ACC112 (cell line): ENCODE results near the gene TLR5.

Experiments
- H2AFZ ChIP-seq: fragments of 200-600 bp; sonication (generic); one replicate; pipeline ENCODE4 v1.6.0; 2017; ENCODE audit warnings: antibody characterized with exemption, low read length; ENCODE audit not compliant: unreplicated experiment
- H3K27ac ChIP-seq: fragments of 200-600 bp; sonication (generic); 2 replicates; pipeline ENCODE4 v1.5.1; 2014; ENCODE audit warnings: low read depth, mild to moderate bottlenecking, antibody characterized with exemption, low read length, moderate library complexity
- H3K27me3 ChIP-seq: fragments of 200-600 bp; sonication (generic); 2 replicates; pipeline ENCODE4 v1.6.1; 2014; ENCODE audit warnings: mild to moderate bottlenecking, antibody characterized with exemption, low read length, moderate library complexity, mixed read lengths; ENCODE audit not compliant: insufficient read depth
- H3K36me3 ChIP-seq: fragments of 200-600 bp; sonication (generic); 2 replicates; pipeline ENCODE4 v1.6.1; 2016; ENCODE audit warnings: mild to moderate bottlenecking, antibody characterized with exemption, low read length, moderate library complexity, mixed read lengths; ENCODE audit not compliant: insufficient read depth
- H3K4me1 ChIP-seq: fragments of 200-600 bp; sonication (generic); one replicate; pipeline ENCODE4 v1.6.1; 2016; ENCODE audit warnings: low read length, mixed read lengths; ENCODE audit not compliant: insufficient read depth, unreplicated experiment, control insufficient read depth
- H3K4me3 ChIP-seq: fragments of 200-600 bp; sonication (generic); 2 replicates; pipeline ENCODE4 v1.5.1; 2014; ENCODE audit warnings: mild to moderate bottlenecking, low read depth, low read length
- H3K79me2 ChIP-seq: fragments of 200-600 bp; sonication (generic); one replicate; pipeline ENCODE4 v1.6.0; 2016; ENCODE audit warnings: low read length; ENCODE audit not compliant: control insufficient read depth, unreplicated experiment, insufficient read depth

The TLR5 gene

GRCh38 chr1:223147873-223148272 is 4.8 kb upstream of the TLR5 start:
- H3K36me3 ChIP-seq: no peaks in the 10 kb centered on the region
- no peak overlapping the region for H3K4me3 ChIP-seq
- no peaks in the 10 kb centered on the region for H3K4me1 ChIP-seq
- H3K79me2 ChIP-seq: no peaks in the 10 kb centered on the region
- no peak overlapping the region for H3K27ac ChIP-seq
- H3K27me3 ChIP-seq: peaks cover 55% of the 10 kb centered on the region
- no peak overlapping the region for H2AFZ ChIP-seq

GRCh38 chr1:223147409-223147808 is 4.4 kb upstream of the TLR5 start:
- H3K4me1 ChIP-seq: no peaks in the 10 kb centered on the region
- no peak overlapping the region for H3K27ac ChIP-seq
- H3K36me3 ChIP-seq: no peaks in the 10 kb centered on the region
- no peak overlapping the region for H3K4me3 ChIP-seq
- H2AFZ ChIP-seq: no peak overlapping the region
- H3K79me2 ChIP-seq: no peaks in the 10 kb centered on the region
- peaks cover 55% of the 10 kb centered on the region for H3K27me3 ChIP-seq

GRCh38 chr1:223146745-223147144 is 3.7 kb upstream of the TLR5 start:
- H3K79me2 ChIP-seq: no peaks in the 10 kb centered on the region
- H3K27me3 ChIP-seq: peaks cover 59% of the 10 kb centered on the region
- H2AFZ ChIP-seq: no peak overlapping the region
- H3K36me3 ChIP-seq: no peaks in the 10 kb centered on the region
- H3K4me3 ChIP-seq: no peak overlapping the region
- no peak overlapping the region for H3K27ac ChIP-seq
- H3K4me1 ChIP-seq: no peaks in the 10 kb centered on the region

GRCh38 chr1:223144914-223145313 is 1.9 kb upstream of the TLR5 start:
- Histone ChIP-seq H3K79me2 (no peaks in the 10 kb centered on the region), H3K27ac (no peak overlapping the region), H3K4me1 (no peaks in the 10 kb centered on the region), H3K36me3 (no peaks in the 10 kb centered on the region), H2AFZ (no peak overlapping the region), H3K4me3 (no peak overlapping the region), H3K27me3 (peaks cover 58% of the 10 kb centered on the region)

- Histone ChIP-seq H3K36me3 (no peaks in the 10 kb centered on the region), H3K4me3 (no peak overlapping the region), H3K4me1 (no peaks in the 10 kb centered on the region), H3K27me3 (peaks cover 53% of the 10 kb centered on the region), H3K79me2 (no peaks in the 10 kb centered on the region), H2AFZ (no peak overlapping the region), H3K27ac (no peak overlapping the region)
Measured at GRCh38 chr1:223144431-223144830, 1.4 kb upstream of the TLR5 start.

- Histone ChIP-seq H3K79me2 (no peaks in the 10 kb centered on the region), H3K4me1 (no peaks in the 10 kb centered on the region), H3K36me3 (no peaks in the 10 kb centered on the region), H3K4me3 (peak overlapping the region; percentile 78), H3K27me3 (peaks cover 46% of the 10 kb centered on the region), H3K27ac (no peak overlapping the region), H2AFZ (peak overlapping the region; percentile 53)
Measured at GRCh38 chr1:223143537-223144248, 645 bp upstream of the TLR5 start.

GRCh38 chr1:223142269-223142668 is 779 bp downstream of the TLR5 start:
- Histone ChIP-seq H3K4me3 (peak overlapping the region; percentile 78), H3K27me3 (peaks cover 36% of the 10 kb centered on the region), H2AFZ (no peak overlapping the region), H3K36me3 (no peaks in the 10 kb centered on the region), H3K4me1 (peaks cover under 1% of the 10 kb centered on the region), H3K27ac (no peak overlapping the region), H3K79me2 (no peaks in the 10 kb centered on the region)

- Histone ChIP-seq H2AFZ (no peak overlapping the region), H3K79me2 (no peaks in the 10 kb centered on the region), H3K27me3 (peaks cover 22% of the 10 kb centered on the region), H3K36me3 (no peaks in the 10 kb centered on the region), H3K4me3 (no peak overlapping the region), H3K4me1 (peaks cover 4% of the 10 kb centered on the region), H3K27ac (no peak overlapping the region)
Measured at GRCh38 chr1:223140611-223141405, 2.2 kb downstream of the TLR5 start.

- Histone ChIP-seq H3K36me3 (no peaks in the 10 kb centered on the region), H3K4me3 (no peak overlapping the region), H3K27me3 (peaks cover 13% of the 10 kb centered on the region), H3K27ac (no peak overlapping the region), H3K4me1 (peaks cover 22% of the 10 kb centered on the region), H3K79me2 (no peaks in the 10 kb centered on the region), H2AFZ (no peak overlapping the region)
Measured at GRCh38 chr1:223137455-223138085, 5.5 kb downstream of the TLR5 start.

GRCh38 chr1:223136086-223136485 is 7.0 kb downstream of the TLR5 start:
- no peaks in the 10 kb centered on the region for H3K36me3 ChIP-seq
- H2AFZ ChIP-seq: no peak overlapping the region
- no peak overlapping the region for H3K4me3 ChIP-seq
- peaks cover 22% of the 10 kb centered on the region for H3K4me1 ChIP-seq
- peaks cover 15% of the 10 kb centered on the region for H3K27me3 ChIP-seq
- H3K79me2 ChIP-seq: no peaks in the 10 kb centered on the region
- H3K27ac ChIP-seq: no peak overlapping the region
